ENCODE results near the gene COX4I2. TPM values are rescaled to one million over a fixed set of nuclear protein-coding genes. Genes with fewer than 3 reads are reported as not detected.
"Not testable (repeated sequence)": the region's sequence is repeated elsewhere in the genome, so short reads cannot be mapped to it uniquely, and the experiment has no call there.

Gene COX4I2
- total RNA-seq, 1 donor from 2014 or later: 0.34 TPM

DNA sequence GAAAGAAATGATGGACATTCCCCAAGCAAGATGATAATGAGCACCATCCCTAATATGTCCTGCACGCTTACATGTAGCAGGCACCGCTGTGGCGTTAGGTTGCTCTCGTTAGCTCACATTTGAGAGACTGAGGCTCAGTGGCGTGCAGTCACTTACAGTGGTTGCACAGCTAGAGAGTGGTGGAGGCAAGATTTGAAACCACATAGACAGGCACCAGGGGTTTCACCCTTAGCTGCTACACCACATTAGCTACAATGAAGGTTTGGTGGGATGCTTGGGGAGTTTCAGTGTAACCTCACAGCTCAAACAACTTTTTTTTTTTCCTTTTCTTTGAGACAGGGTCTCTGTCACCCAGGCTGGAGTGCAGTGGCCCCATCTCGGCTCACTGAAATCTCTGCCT lies 3.7 kb downstream of the COX4I2 start:
- Mint-ChIP-seq H3K4me1 (peaks cover 8% of the 10 kb centered on the region), H3K36me3 (no peaks in the 10 kb centered on the region), H3K9me3 (no peaks in the 10 kb centered on the region), H3K27me3 (ENCODE audit: low read depth) (no peaks in the 10 kb centered on the region), H3K4me3 (no peak overlapping the region), H3K27ac (no peak overlapping the region)
- no peak for DNase-seq (ENCODE audit: low spot score in 2 of 2, unreplicated experiment in 2 of 2)
- TF ChIP-seq, protein P1, sequence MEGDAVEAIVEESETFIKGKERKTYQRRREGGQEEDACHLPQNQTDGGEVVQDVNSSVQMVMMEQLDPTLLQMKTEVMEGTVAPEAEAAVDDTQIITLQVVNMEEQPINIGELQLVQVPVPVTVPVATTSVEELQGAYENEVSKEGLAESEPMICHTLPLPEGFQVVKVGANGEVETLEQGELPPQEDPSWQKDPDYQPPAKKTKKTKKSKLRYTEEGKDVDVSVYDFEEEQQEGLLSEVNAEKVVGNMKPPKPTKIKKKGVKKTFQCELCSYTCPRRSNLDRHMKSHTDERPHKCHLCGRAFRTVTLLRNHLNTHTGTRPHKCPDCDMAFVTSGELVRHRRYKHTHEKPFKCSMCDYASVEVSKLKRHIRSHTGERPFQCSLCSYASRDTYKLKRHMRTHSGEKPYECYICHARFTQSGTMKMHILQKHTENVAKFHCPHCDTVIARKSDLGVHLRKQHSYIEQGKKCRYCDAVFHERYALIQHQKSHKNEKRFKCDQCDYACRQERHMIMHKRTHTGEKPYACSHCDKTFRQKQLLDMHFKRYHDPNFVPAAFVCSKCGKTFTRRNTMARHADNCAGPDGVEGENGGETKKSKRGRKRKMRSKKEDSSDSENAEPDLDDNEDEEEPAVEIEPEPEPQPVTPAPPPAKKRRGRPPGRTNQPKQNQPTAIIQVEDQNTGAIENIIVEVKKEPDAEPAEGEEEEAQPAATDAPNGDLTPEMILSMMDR (IDR thresholded peaks at IDR 0.05; ENCODE audit: unreplicated experiment): no peak

DNA sequence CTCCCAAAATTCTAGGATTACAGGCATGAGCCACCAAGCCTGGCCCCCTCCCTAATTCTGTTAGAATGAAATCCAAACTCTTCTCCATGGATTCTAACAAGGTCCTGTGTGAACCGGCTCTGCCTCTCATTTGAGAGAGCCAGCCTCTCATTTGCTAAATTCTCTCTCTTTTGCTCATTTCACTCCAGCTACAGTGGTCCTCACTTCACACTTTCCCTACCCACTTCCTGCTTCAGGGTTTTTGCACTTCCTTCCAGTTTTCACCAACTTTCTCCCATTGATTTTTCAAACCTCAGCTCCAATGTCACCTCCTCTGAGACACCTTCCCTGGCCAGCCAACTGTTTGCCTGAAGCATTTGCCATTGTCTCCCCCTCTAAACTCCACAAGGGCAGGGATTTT lies 5.1 kb downstream of the COX4I2 start:
- H3K9me3 Mint-ChIP-seq: no peaks in the 10 kb centered on the region
- H3K27me3 Mint-ChIP-seq (ENCODE audit: low read depth): no peaks in the 10 kb centered on the region
- no peak overlapping the region for H3K27ac Mint-ChIP-seq
- TF ChIP-seq, protein P1 (IDR thresholded peaks at IDR 0.05; ENCODE audit: unreplicated experiment): no peak
- no peak overlapping the region for H3K4me3 Mint-ChIP-seq
- H3K4me1 Mint-ChIP-seq: peaks cover 8% of the 10 kb centered on the region
- no peaks in the 10 kb centered on the region for H3K36me3 Mint-ChIP-seq
- no peak for DNase-seq (ENCODE audit: low spot score in 2 of 2, unreplicated experiment in 2 of 2)

GRCh38 chr20:31643522-31643921 lies 5.8 kb downstream of the COX4I2 start:
- Mint-ChIP-seq H3K4me3 (no peak overlapping the region), H3K4me1 (peaks cover 2% of the 10 kb centered on the region), H3K9me3 (no peaks in the 10 kb centered on the region), H3K27me3 (ENCODE audit: low read depth) (no peaks in the 10 kb centered on the region), H3K27ac (no peak overlapping the region), H3K36me3 (no peaks in the 10 kb centered on the region)
- TF ChIP-seq, protein P1 (IDR thresholded peaks at IDR 0.05; ENCODE audit: unreplicated experiment): no peak
- DNase-seq (ENCODE audit: low spot score in 2 of 2, unreplicated experiment in 2 of 2): no peak

GRCh38 chr20:31644701-31645100 lies 7.0 kb downstream of the COX4I2 start:
- H3K27ac Mint-ChIP-seq: no peak overlapping the region

DNA sequence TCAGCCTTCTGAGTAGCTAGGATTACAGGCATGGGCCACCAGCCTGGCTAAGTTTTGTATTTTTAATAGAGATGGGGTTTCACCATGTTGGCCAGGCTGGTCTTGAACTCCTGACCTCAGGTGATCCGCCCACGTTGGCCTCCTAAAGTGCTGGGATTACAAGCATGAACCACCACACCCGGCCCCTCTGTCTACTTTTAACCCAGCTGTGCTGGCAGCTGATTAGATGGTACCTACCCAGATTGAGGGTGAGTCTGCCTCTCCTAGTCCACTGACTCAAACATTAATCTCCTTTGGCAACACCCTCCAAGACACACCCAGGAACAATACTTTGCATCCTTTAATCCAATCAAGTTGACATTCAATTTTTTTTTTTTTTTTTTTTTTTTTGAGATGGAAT lies 10.4 kb downstream of the COX4I2 start:
- H3K27ac Mint-ChIP-seq; DNase-seq (ENCODE audit: low spot score in 2 of 2, unreplicated experiment in 2 of 2); H3K4me3 Mint-ChIP-seq; H3K9me3 Mint-ChIP-seq; H3K36me3 Mint-ChIP-seq; H3K4me1 Mint-ChIP-seq; H3K27me3 Mint-ChIP-seq (ENCODE audit: low read depth): not testable (repeated sequence)

More at GRCh38 chr20:31644701-31645100, 7.0 kb downstream of the COX4I2 start:
- no peaks in the 10 kb centered on the region for H3K36me3 Mint-ChIP-seq
- no peak for DNase-seq (ENCODE audit: low spot score in 2 of 2, unreplicated experiment in 2 of 2)
- no peaks in the 10 kb centered on the region for H3K4me1 Mint-ChIP-seq
- H3K4me3 Mint-ChIP-seq: no peak overlapping the region
- TF ChIP-seq, protein P1 (IDR thresholded peaks at IDR 0.05; ENCODE audit: unreplicated experiment): no peak
- H3K27me3 Mint-ChIP-seq (ENCODE audit: low read depth): no peaks in the 10 kb centered on the region
- H3K9me3 Mint-ChIP-seq: no peaks in the 10 kb centered on the region

DNA sequence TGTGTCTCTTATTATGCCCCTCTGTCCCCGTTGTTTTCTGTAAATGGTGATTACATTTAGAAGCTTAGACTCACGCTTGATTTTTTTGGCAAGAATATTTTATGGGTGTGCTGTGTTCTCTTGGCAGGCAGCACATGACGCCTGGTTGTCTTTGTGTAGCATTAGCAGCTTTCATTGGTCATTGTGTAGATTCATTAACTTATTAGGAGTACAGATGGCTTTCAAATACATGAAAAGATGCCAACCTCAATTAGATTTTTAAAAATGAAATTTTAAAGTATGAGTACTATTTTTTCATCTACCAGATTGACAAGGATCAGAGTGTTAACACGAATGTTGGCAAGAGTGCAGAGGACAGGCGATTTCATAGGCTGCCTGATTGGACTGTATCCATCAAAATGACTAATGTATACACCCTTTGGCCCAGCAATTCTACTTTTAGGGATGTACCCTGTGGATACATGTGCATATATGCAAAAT lies 15.2 kb downstream of the COX4I2 start:
- no peak for DNase-seq (ENCODE audit: low spot score in 2 of 2, unreplicated experiment in 2 of 2)
- TF ChIP-seq, protein P1 (IDR thresholded peaks at IDR 0.05; ENCODE audit: unreplicated experiment): no peak
- Mint-ChIP-seq H3K4me3 (no peak overlapping the region), H3K27me3 (ENCODE audit: low read depth) (no peaks in the 10 kb centered on the region), H3K36me3 (no peaks in the 10 kb centered on the region), H3K9me3 (no peaks in the 10 kb centered on the region), H3K27ac (no peak overlapping the region), H3K4me1 (peaks cover 3% of the 10 kb centered on the region)
